Activated CD8-positive, alpha-beta memory T cell treated with anti-CD3 and anti-CD28 coated beads, Interleukin-2, amount 50 U/mL, for 1 hour (primary cell): ENCODE data around the gene ZC3H12C.

ENCODE experiments used
- DNase-seq: peaks from one replicate; pipeline ENCODE4 v3.0.0-alpha.2; 2020; ENCODE audit errors: extremely low read depth

ZC3H12C gene

GRCh38 chr11:110219006-110219785, 126.0 kb downstream of the ZC3H12C start:
- DNase-seq: no peak
